CD4-positive, alpha-beta T cell treated with Interleukin-17A for 1 hour (primary cell): Measurements from ENCODE around the gene SLC25A24.
"Not testable (repeated sequence)": the region's sequence is repeated elsewhere in the genome, so short reads cannot be mapped to it uniquely, and the experiment has no call there.

Experiments used
- DNase-seq: peaks from one replicate; pipeline ENCODE4 v3.0.0-alpha.2; 2020

The SLC25A24 gene

GRCh38 chr1:108194051-108194450 lies 6.1 kb downstream of the SLC25A24 start:
- DNase-seq = no peak

- DNase-seq = no peak
Observed at GRCh38 chr1:108193333-108193732, 6.8 kb downstream of the SLC25A24 start.

GRCh38 chr1:108192581-108192980 lies 7.6 kb downstream of the SLC25A24 start:
- DNase-seq = no peak

GRCh38 chr1:108190686-108191416 lies 9.3 kb downstream of the SLC25A24 start:
- no peak for DNase-seq

- DNase-seq = no peak
Observed at GRCh38 chr1:108190001-108190634, 10.0 kb downstream of the SLC25A24 start.

GRCh38 chr1:108188801-108189200 lies 11.3 kb downstream of the SLC25A24 start:
- no peak for DNase-seq

GRCh38 chr1:108182959-108183700 lies 17.0 kb downstream of the SLC25A24 start:
- no peak for DNase-seq

GRCh38 chr1:108179018-108179417 lies 21.1 kb downstream of the SLC25A24 start:
- DNase-seq = no peak

GRCh38 chr1:108162409-108162808 lies 37.7 kb downstream of the SLC25A24 start:
- DNase-seq = not testable (repeated sequence)

- not testable (repeated sequence) for DNase-seq
Observed at GRCh38 chr1:108159951-108160350, 40.2 kb downstream of the SLC25A24 start.

- no peak for DNase-seq
Observed at GRCh38 chr1:108158893-108159453, 41.2 kb downstream of the SLC25A24 start.

GRCh38 chr1:108154314-108154713 lies 45.8 kb downstream of the SLC25A24 start:
- DNase-seq = no peak

GRCh38 chr1:108152782-108153222 lies 47.3 kb downstream of the SLC25A24 start:
- no peak for DNase-seq

GRCh38 chr1:108151548-108151947 lies 48.6 kb downstream of the SLC25A24 start:
- no peak for DNase-seq

GRCh38 chr1:108149796-108150467 lies 50.2 kb downstream of the SLC25A24 start:
- no peak for DNase-seq

GRCh38 chr1:108144569-108144968 lies 55.6 kb downstream of the SLC25A24 start:
- DNase-seq = not testable (repeated sequence)

- no peak for DNase-seq
Observed at GRCh38 chr1:108142773-108143394, 57.3 kb downstream of the SLC25A24 start.

GRCh38 chr1:108142258-108142657 lies 57.9 kb downstream of the SLC25A24 start:
- DNase-seq = no peak

GRCh38 chr1:108141621-108142020 lies 58.5 kb downstream of the SLC25A24 start:
- no peak for DNase-seq

- no peak for DNase-seq
Observed at GRCh38 chr1:108140936-108141335, 59.2 kb downstream of the SLC25A24 start.

GRCh38 chr1:108140177-108140576 lies 60.0 kb downstream of the SLC25A24 start:
- DNase-seq = no peak

GRCh38 chr1:108139555-108139954 lies 60.6 kb downstream of the SLC25A24 start:
- DNase-seq = not testable (repeated sequence)
